CD4-positive, alpha-beta T cell (primary cell): ENCODE results near the gene EPB41L3. TPM values are rescaled to one million over a fixed set of nuclear protein-coding genes. Genes with fewer than 3 reads are reported as not detected.

ENCODE experiments used
- ATAC-seq: fragments of 200-7000 bp; cut with Tn5 transposase; one replicate; pipeline ENCODE4 v1.10.0; 2022; ENCODE audit warnings: mild to moderate bottlenecking; ENCODE audit not compliant: poor library complexity
- CTCF ChIA-PET: fragments of 350-600 bp; sonication (Branson Sonifier 250); formaldehyde crosslinking; loops from one replicate; lab custom pipeline; 2021; ENCODE audit warnings: antibody characterized with exemption, inconsistent platforms; lab: Charles Lee
- POLR2A ChIA-PET: fragments of 350-600 bp; sonication (Branson Sonifier 250); formaldehyde crosslinking; loops from one replicate; lab custom pipeline; 2021; ENCODE audit warnings: antibody characterized with exemption, inconsistent platforms; lab: Charles Lee
- DNase-seq, 14 experiments: peaks; one replicate each; pipeline ENCODE4 v3.0.0-alpha.2; 2013 to 2020; ENCODE audit warnings: mixed read lengths in 2 of 14
- H3K27ac ChIP-seq, 2 donors: one replicate each; pipeline versions ENCODE4 v1.5.1 to v1.7.0; 2013; ENCODE audit warnings: low read length in 2 of 2, low read depth in 1 of 2, mild to moderate bottlenecking in 1 of 2
- H3K27me3 ChIP-seq, 2 experiments: 1 replicate in 1 of 2; 2 replicates in 1 of 2; pipeline versions ENCODE4 v1.6.1 to v1.7.0; 2013; ENCODE audit warnings: low read length in 2 of 2, control low read depth in 1 of 2, mild to moderate bottlenecking in 1 of 2, moderate library complexity in 1 of 2; ENCODE audit not compliant: insufficient read depth in 2 of 2, control insufficient read depth in 1 of 2
- H3K36me3 ChIP-seq: one replicate; pipeline ENCODE4 v1.6.1; 2013; ENCODE audit warnings: low read length, control low read depth; ENCODE audit not compliant: insufficient read depth
- H3K4me1 ChIP-seq: one replicate; pipeline ENCODE4 v1.6.1; 2013; ENCODE audit warnings: low read length, control low read depth; ENCODE audit not compliant: insufficient read depth
- H3K4me3 ChIP-seq: one replicate; pipeline ENCODE4 v1.5.1; 2013; ENCODE audit warnings: mild to moderate bottlenecking, low read length, moderate library complexity
- H3K9me3 ChIP-seq, 2 experiments: 1 replicate in 1 of 2; 2 replicates in 1 of 2; pipeline versions ENCODE4 v1.6.1 to v1.7.0; 2013; ENCODE audit warnings: low read length in 2 of 2, mild to moderate bottlenecking in 2 of 2, control low read depth in 1 of 2, moderate library complexity in 1 of 2; ENCODE audit not compliant: control insufficient read depth in 1 of 2, insufficient read depth in 1 of 2
- H3K27ac Mint-ChIP-seq: one replicate; pipeline ENCODE4 v1.8.0; 2020; ENCODE audit warnings: mixed read lengths
- H3K27me3 Mint-ChIP-seq: one replicate; pipeline ENCODE4 v1.8.0; 2021; ENCODE audit warnings: mixed read lengths
- H3K36me3 Mint-ChIP-seq: one replicate; pipeline ENCODE4 v1.8.0; 2021; ENCODE audit warnings: low read depth, mixed read lengths
- H3K4me1 Mint-ChIP-seq: one replicate; pipeline ENCODE4 v1.8.0; 2021; ENCODE audit warnings: low read depth, mixed read lengths
- H3K4me3 Mint-ChIP-seq: one replicate; pipeline ENCODE4 v1.8.0; 2020; ENCODE audit warnings: mild to moderate bottlenecking, mixed read lengths
- H3K9me3 Mint-ChIP-seq: one replicate; pipeline ENCODE4 v1.8.0; 2020; ENCODE audit warnings: mixed read lengths
- intact Hi-C, 2 experiments: fragments of 100-400 bp; cut with DNase I in 1 of 2; cut with micrococcal nuclease in 1 of 2; formaldehyde crosslinking; loops; one replicate each; pipeline versions ENCODE4 v1.15.1 to v1.9.0; 2023 to 2025; cut with DNase I, micrococcal nuclease
- total RNA-seq, 174 experiments: library from RNA in 2 of 174; stranded (reverse) in 2 of 174; gene quantifications; one replicate each; pipeline ENCODE4 v1.2.3 and lab custom pipeline; 2021 to 2026
- TF ChIP-seq, protein P1 (sequence below): fragments of 200-600 bp; IDR thresholded peaks from one replicate; pipeline ENCODE4 v1.8.0; 2022; ENCODE audit warnings: antibody characterized with exemption, mild to moderate bottlenecking

The EPB41L3 gene
- total RNA-seq, 2 experiments from 2014 or later, result 10.9 to 11.2 TPM

GRCh38 chr18:5546660-5547059, 2.9 kb upstream of the EPB41L3 start:
- peaks cover 17 to 37% of the 10 kb centered on the region in 2 experiments for H3K27me3 ChIP-seq
- no peak overlapping the region for H3K27ac ChIP-seq
- POLR2A ChIA-PET, result interaction anchor here (1.0 kb wide), 1 partner anchor 252 kb away, joined by 5 read pairs; no protein-coding TSS in a partner anchor
- H3K4me3 ChIP-seq, result no peak overlapping the region
- TF ChIP-seq, protein P1, sequence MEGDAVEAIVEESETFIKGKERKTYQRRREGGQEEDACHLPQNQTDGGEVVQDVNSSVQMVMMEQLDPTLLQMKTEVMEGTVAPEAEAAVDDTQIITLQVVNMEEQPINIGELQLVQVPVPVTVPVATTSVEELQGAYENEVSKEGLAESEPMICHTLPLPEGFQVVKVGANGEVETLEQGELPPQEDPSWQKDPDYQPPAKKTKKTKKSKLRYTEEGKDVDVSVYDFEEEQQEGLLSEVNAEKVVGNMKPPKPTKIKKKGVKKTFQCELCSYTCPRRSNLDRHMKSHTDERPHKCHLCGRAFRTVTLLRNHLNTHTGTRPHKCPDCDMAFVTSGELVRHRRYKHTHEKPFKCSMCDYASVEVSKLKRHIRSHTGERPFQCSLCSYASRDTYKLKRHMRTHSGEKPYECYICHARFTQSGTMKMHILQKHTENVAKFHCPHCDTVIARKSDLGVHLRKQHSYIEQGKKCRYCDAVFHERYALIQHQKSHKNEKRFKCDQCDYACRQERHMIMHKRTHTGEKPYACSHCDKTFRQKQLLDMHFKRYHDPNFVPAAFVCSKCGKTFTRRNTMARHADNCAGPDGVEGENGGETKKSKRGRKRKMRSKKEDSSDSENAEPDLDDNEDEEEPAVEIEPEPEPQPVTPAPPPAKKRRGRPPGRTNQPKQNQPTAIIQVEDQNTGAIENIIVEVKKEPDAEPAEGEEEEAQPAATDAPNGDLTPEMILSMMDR, result peak; percentile 18
- intact Hi-C loops, result loop anchor here in 1 of 2 experiments (1.0 to 5.0 kb wide), 2 partner anchors 89 to 121 kb away; no protein-coding TSS in a partner anchor
- no peaks in the 10 kb centered on the region for H3K36me3 ChIP-seq
- peaks cover 2% of the 10 kb centered on the region for H3K4me1 ChIP-seq
- Mint-ChIP-seq H3K4me3 (peak overlapping the region; percentile 34), H3K4me1 (peaks cover 16% of the 10 kb centered on the region), H3K27ac (no peak overlapping the region), H3K9me3 (no peaks in the 10 kb centered on the region), H3K27me3 (peaks cover 51% of the 10 kb centered on the region), H3K36me3 (no peaks in the 10 kb centered on the region)
- DNase-seq (peak in 3 of 14 experiments; percentile 6 to 33 (median 31)), ATAC-seq (peak; percentile 53)
- H3K9me3 ChIP-seq, result peaks cover 0 to 4% of the 10 kb centered on the region in 2 experiments
- CTCF ChIA-PET, result no interaction called here

DNA sequence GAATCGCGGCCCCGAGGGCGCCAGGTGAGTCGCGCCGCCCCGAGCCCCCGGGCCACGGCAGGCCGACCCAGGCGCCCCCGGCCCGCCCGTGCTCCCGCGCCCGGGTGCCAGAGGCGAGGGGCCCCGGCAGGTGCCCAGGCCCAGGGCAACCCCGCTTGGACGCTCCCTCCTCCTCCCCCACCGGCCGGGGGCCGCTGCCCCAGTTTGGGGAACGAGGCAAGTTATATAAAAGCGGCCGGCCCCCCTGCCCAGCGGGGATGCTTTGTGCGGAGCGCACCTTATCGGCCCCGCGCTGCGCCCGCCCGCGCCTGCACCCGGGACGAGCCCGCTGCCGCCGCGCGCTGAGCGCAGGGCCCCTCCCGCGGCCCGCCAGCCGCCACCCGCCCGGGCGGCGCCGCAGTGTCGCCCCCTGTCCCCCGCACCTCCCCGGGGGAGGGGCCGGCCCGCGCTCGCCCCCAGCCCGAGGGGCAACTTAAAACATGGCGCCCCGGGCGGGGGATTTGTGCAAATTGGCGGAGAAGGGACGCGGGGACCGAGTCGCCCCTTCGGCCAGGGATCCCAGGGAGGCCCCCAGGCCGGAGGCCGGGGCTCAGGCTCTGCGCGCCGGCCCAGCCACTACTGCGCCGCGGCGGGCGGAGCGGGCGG, 639 bp downstream of the EPB41L3 start:
- ATAC-seq, result peak; percentile 54
- no peak overlapping the region for H3K27ac ChIP-seq

GRCh38 chr18:5542515-5543035, 1.2 kb downstream of the EPB41L3 start:
- peaks cover 0 to 4% of the 10 kb centered on the region in 2 experiments for H3K9me3 ChIP-seq
- POLR2A ChIA-PET, result no interaction called here
- H3K27ac Mint-ChIP-seq, result peak overlapping the region; percentile 34

More for the DNA sequence above, 639 bp downstream of the EPB41L3 start:
- Mint-ChIP-seq H3K27me3 (peaks cover 59% of the 10 kb centered on the region), H3K9me3 (no peaks in the 10 kb centered on the region), H3K27ac (no peak overlapping the region), H3K4me3 (no peak overlapping the region), H3K36me3 (no peaks in the 10 kb centered on the region), H3K4me1 (peaks cover 20% of the 10 kb centered on the region)
- Histone ChIP-seq H3K9me3 (peaks cover 0 to 4% of the 10 kb centered on the region in 2 experiments), H3K4me3 (peak overlapping the region; percentile 35), H3K27me3 (peaks cover 17 to 44% of the 10 kb centered on the region in 2 experiments), H3K36me3 (no peaks in the 10 kb centered on the region), H3K4me1 (peaks cover 2% of the 10 kb centered on the region)
- POLR2A ChIA-PET, result no interaction called here
- TF ChIP-seq, protein P1, result no peak
- CTCF ChIA-PET, result no interaction called here
- intact Hi-C loops, result no loop called here
- peak in 2 of 14 experiments; percentile 15 to 21 for DNase-seq

More at GRCh38 chr18:5542515-5543035, 1.2 kb downstream of the EPB41L3 start:
- H3K27ac ChIP-seq, result no peak overlapping the region
- CTCF ChIA-PET, result no interaction called here
- ATAC-seq, result no peak
- Mint-ChIP-seq H3K4me1 (peaks cover 20% of the 10 kb centered on the region), H3K27me3 (peaks cover 60% of the 10 kb centered on the region), H3K36me3 (no peaks in the 10 kb centered on the region), H3K4me3 (peak overlapping the region; percentile 85), H3K9me3 (no peaks in the 10 kb centered on the region)
- peaks cover 17 to 40% of the 10 kb centered on the region in 2 experiments for H3K27me3 ChIP-seq
- H3K4me3 ChIP-seq, result peak overlapping the region; percentile 35
- TF ChIP-seq, protein P1, result no peak
- no peaks in the 10 kb centered on the region for H3K36me3 ChIP-seq
- peaks cover 2% of the 10 kb centered on the region for H3K4me1 ChIP-seq
- intact Hi-C loops, result no loop called here
- peak in 3 of 14 experiments; percentile 5 to 40 (median 31) for DNase-seq
